Esophagus (tissue), 2 donors: Measurements from ENCODE around the gene HAUS3. TPM values are rescaled to one million over a fixed set of nuclear protein-coding genes. Genes with fewer than 3 reads are reported as not detected.
A peak's percentile ranks its signal among the peaks of the same experiment; 100 is the strongest.

Experiments
- H3K27ac ChIP-seq, 2 donors: one replicate each; pipeline ENCODE4 v1.5.1; 2013; ENCODE audit warnings: low read depth in 2 of 2, mild to moderate bottlenecking in 2 of 2, inconsistent platforms in 1 of 2, low read length in 1 of 2, moderate library complexity in 1 of 2
- H3K27me3 ChIP-seq, 2 donors: one replicate each; pipeline ENCODE4 v1.6.1; 2013; ENCODE audit warnings: low read length in 2 of 2, control low read depth in 1 of 2, mild to moderate bottlenecking in 1 of 2; ENCODE audit not compliant: insufficient read depth in 2 of 2, control insufficient read depth in 1 of 2
- H3K36me3 ChIP-seq, 2 donors: one replicate each; pipeline ENCODE4 v1.6.1; 2013; ENCODE audit warnings: low read length in 1 of 2; ENCODE audit not compliant: control insufficient read depth in 2 of 2, insufficient read depth in 2 of 2
- H3K4me1 ChIP-seq, 2 donors: one replicate each; pipeline ENCODE4 v1.6.1; 2013; ENCODE audit warnings: low read length in 1 of 2; ENCODE audit not compliant: control insufficient read depth in 2 of 2, insufficient read depth in 2 of 2
- H3K4me3 ChIP-seq, 2 donors: one replicate each; pipeline ENCODE4 v1.5.1; 2013; ENCODE audit warnings: low read length in 2 of 2, mild to moderate bottlenecking in 2 of 2, low read depth in 1 of 2, moderate library complexity in 1 of 2
- H3K9me3 ChIP-seq, 2 donors: one replicate each; pipeline ENCODE4 v1.6.1; 2013; ENCODE audit warnings: mild to moderate bottlenecking in 2 of 2, low read depth in 1 of 2, low read length in 1 of 2, moderate library complexity in 1 of 2; ENCODE audit not compliant: control insufficient read depth in 2 of 2, insufficient read depth in 1 of 2
- WGBS, 2 donors: extraction: QIAGEN DNeasy Blood & Tissue Kit; methylation state at CpG; one replicate each; pipeline ENCODE4 v1.1.7; 2013; 5-methylcytosine and 5-hydroxymethylcytosine counted together
- polyA plus RNA-seq, 2 donors: library from polyadenylated mRNA; stranded (reverse); fragments of 200-250 nt; gene quantifications; one replicate each; pipeline ENCODE4 v1.2.3, GENCODE V29; 2013
- donor health status: healthy with polysubstance abuse.
- donor health status: Bipolar disorder and iron deficiency.

Gene HAUS3
- polyA plus RNA-seq, 2 donors, result 5.0 to 8.1 TPM

DNA sequence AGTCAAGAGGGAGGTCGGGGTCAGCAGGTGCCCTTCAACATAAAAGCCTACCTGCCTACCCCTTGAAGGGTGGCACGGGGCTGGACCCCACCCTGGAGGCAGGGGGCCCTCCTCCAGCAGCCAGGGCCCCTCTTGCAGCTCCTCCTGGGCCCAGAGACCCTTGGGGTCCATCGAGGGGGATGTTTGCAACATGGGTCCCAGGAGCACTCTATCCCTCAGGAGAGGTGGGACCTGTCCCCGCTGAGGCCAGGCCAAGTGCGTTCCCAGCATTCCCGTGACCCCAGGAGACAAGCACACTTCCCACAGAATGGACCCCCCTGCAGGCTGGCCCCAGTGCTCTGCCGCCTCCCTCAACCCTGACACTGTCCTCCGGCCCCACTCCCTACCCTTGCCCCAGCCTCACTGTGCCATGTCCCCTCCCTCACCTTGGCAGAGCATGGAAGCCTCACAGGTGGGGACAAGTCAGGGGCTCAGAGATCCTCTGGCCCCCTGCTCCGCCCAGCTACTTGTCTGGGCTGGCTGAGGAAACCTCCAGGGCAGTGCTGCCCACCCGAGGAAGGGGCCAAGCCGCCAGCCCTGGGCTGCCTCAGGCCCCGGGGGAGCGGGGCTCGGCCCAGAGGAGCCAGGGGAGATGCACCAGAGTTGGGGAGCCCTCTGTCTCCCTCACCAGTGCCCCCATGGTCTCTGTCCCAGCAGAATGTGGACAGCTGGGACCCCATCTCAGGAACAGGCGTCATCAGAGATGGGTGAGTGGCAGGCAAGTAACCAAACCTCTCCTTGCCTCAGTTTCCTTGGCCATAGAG lies 17.8 kb upstream of the HAUS3 start:
- Histone ChIP-seq H3K27ac (peak overlapping the region; percentile 18 to 88), H3K4me1 (peaks cover 24 to 37% of the 10 kb centered on the region in 2 donors), H3K9me3 (no peaks in the 10 kb centered on the region)

DNA sequence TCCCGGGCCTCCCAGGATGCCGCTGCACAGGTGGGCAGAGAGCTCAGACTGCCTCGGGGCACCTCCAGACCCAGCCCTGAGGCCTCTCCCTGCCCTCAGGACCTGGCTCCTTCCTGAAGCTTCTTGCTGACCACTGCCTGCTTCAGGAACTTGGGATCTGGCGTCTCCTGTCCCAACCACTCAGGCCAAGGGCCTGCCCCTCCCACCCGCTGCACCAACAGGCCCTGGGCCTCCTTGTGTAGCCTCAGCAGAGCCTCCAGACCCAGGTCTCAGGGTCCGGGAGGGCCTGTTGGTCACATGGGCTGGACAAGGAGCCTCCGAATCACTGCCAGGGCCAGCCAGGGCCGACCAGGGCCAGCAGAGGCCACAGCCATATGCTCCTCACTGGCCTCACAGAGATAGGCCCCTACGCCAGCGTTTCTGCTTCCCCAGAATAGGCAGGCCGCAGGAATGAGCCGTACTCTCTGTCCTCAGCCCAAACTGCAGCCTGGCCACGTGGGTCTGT lies 17.2 kb upstream of the HAUS3 start:
- Histone ChIP-seq H3K36me3 (peaks cover 0 to 22% of the 10 kb centered on the region in 2 donors), H3K9me3 (no peaks in the 10 kb centered on the region), H3K27me3 (no peaks in the 10 kb centered on the region), H3K4me3 (no peak overlapping the region), H3K27ac (peak overlapping the region in 1 of 2 donors; percentile 36), H3K4me1 (peaks cover 24 to 37% of the 10 kb centered on the region in 2 donors)
- 70% methylated on average over 10 to 13 of the region's 13 CpGs for WGBS, 2 donors

More for the DNA sequence above, 17.8 kb upstream of the HAUS3 start:
- H3K27me3 ChIP-seq, result no peaks in the 10 kb centered on the region
- H3K36me3 ChIP-seq, result peaks cover 0 to 18% of the 10 kb centered on the region in 2 donors
- H3K4me3 ChIP-seq, result peak overlapping the region in 1 of 2 donors; percentile 80
- 71 to 72% methylated on average over 15 of the region's 15 CpGs for WGBS, 2 donors

DNA sequence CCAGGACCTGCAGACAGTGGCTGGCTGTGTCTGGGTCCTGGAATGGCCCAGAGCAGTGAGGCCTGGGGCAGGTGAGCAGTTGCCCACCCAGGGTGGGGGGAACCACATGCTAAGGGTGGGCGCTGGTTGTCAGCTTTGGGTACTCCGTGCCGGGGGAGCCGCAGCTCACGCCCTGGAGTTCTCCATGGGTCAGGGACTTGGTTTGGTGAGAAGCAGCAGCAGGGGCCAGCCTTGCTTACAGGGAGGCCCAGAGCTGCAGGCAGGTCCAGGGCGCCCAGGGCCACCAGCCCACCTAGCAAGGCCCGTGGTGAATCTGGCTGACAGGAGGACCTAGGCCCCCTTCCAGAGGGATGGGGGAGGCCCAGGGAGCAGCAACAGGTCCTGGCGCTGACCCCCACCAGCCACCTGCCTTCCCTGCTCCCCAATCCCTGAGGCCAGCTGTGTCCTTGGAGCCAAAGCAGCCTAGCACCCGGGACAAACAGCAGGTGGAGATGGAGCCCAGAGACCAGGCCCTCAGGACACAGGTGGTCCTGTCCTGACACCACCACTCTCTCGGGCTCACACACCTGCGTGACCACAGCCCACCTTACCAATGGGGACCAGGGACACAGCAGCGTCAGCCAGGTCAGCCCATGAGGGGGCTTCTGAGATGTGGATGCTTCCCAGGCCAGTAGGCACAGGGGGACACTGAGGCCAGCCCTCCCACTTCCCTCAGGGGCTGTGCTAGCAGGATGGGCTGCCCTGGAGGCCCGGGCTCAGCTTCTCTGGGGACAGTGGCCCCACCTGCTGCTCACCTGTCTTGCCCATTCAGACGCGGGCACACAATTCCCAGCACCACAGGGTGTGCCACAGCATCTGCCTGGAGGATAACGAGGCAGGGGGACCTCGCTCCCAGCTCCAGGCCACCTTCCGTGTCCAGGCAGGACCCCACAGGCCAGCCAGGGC lies 16.4 kb upstream of the HAUS3 start:
- H3K4me1 ChIP-seq, result peaks cover 24 to 40% of the 10 kb centered on the region in 2 donors
- no peaks in the 10 kb centered on the region for H3K9me3 ChIP-seq
- H3K27me3 ChIP-seq, result no peaks in the 10 kb centered on the region
- WGBS, 2 donors, result 85 to 86% methylated on average over 17 to 18 of the region's 18 CpGs
- peaks cover 0 to 27% of the 10 kb centered on the region in 2 donors for H3K36me3 ChIP-seq
- no peak overlapping the region for H3K4me3 ChIP-seq
- peak overlapping the region in 1 of 2 donors; percentile 43 for H3K27ac ChIP-seq

DNA sequence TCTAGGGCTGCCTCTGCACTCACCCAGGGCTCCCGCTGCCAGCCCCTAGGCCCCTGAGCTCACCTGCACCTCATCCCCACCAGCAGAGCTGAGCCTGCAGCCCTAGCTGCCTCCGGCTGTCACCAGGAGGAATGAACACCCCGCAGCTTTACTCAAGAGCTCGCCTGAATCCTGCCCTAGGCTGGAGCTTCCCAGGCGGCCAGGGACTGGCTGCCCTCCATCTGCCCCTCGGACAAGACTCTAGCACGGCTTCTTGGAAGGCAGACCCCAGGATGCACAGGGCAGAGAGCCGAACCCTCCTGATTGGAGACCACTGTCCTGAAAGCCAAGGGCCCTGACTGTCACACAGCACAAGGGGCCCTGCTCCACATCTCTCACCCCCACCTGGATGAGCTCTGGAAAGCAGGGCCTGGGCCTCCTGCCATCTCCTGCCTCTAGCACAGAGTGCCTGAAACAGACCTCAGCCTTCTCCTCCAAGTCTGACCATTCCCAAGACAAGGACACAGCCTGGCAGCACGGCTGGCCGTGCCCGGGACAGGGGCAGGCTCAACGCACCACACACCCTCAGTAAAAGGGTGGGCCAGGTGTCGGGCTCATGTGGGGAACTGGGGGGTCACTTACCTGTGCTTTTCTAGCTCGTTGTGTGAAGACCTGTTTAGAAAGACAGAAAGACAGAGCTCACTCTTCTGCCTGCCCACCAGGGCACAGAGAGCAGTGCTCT lies 15.6 kb upstream of the HAUS3 start:
- Histone ChIP-seq H3K27ac (peak overlapping the region; percentile 43 to 69), H3K4me3 (no peak overlapping the region), H3K4me1 (peaks cover 24 to 35% of the 10 kb centered on the region in 2 donors), H3K36me3 (peaks cover 0 to 31% of the 10 kb centered on the region in 2 donors), H3K27me3 (no peaks in the 10 kb centered on the region), H3K9me3 (no peaks in the 10 kb centered on the region)
- 73 to 79% methylated on average over 14 of the region's 14 CpGs for WGBS, 2 donors

DNA sequence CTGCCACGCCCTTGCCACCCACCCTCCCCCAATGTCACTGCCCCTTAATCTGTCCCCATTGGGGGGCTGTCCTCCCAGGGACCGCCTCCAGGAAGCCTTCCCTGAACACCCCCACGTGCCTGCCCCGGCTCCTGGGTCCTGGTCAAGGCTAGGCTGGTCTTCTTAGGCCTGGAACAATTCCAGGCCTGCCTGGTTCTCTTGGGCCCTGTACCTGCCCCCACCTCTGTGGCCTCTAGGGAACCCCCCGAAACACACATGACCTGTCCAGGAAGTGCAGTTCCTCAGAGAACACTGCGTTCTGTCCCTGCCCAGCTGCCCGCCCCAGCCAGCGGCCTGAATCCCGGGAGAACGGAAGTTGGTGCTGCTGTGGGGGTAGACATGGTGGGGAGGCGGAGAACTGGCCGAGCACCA lies 14.9 kb upstream of the HAUS3 start:
- Histone ChIP-seq H3K4me3 (no peak overlapping the region), H3K36me3 (peaks cover 7 to 38% of the 10 kb centered on the region in 2 donors), H3K9me3 (no peaks in the 10 kb centered on the region), H3K4me1 (peaks cover 24 to 35% of the 10 kb centered on the region in 2 donors), H3K27ac (peak overlapping the region; percentile 68 to 74), H3K27me3 (no peaks in the 10 kb centered on the region)
- WGBS, 2 donors, result 62 to 63% methylated on average over 12 of the region's 12 CpGs

DNA sequence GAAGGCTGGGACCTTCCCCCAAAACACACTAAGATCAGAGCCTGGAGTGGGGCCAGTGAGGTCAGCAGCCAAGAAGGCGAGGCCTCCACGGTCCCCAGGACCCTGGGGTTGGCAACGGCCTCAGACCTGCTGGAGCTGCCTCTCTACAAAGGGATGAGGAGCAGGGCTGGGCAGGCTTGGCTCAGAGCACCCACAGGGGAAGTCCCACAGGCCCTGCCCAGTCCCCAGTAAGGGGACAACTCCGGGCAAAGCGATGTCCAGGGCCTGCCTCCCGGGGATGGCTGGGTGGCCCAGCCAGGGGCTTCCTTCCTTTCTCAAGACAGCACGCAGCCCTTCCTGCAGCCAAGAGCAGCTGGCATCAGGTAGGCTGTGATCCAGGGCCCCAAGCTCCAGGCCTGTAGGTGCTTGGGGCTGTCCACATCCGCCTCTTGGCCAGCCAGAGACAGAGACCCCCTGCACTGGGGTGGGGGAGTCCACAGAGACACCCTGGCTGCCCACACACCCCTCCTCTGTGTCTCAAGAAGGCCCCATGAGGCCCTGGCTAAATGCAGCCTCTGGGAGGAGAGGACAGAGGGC lies 14.3 kb upstream of the HAUS3 start:
- Histone ChIP-seq H3K4me3 (no peak overlapping the region), H3K9me3 (no peaks in the 10 kb centered on the region), H3K4me1 (peaks cover 24 to 36% of the 10 kb centered on the region in 2 donors), H3K27ac (peak overlapping the region; percentile 68 to 74), H3K27me3 (no peaks in the 10 kb centered on the region), H3K36me3 (peaks cover 7 to 42% of the 10 kb centered on the region in 2 donors)
- 24 to 47% methylated on average over 7 to 8 of the region's 8 CpGs for WGBS, 2 donors

DNA sequence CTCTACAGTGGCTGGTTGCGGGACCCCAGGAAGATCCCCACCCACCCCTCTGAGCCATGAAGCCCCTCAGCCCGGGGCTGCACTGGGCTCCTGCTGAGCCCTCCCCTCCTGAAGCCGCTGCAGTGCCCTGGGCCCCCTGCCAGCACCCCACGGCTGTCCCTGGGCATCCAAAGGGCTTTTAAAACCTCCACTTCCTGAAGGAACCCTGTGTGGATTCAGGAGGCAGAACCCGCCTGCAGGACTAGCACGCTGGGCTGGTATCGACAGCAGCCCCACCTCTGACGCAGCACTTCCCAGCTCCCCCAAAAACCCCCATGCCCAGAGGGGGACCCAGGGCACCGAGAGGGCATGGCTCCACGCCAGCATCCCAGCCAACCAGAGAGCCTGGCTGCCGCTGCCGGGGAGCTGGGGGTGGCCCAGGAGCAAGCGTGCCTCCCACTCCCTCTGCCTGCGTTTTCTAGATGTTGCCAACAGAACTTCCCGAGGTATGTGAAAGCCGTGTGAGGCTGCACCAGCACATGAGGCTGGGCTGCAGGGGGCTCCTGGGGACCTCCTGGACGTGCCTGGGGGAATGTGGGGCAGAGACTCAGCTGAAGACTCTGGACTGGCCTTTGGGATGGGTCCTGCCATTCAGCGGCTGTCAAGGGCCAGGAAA lies 13.7 kb upstream of the HAUS3 start:
- Histone ChIP-seq H3K4me1 (peaks cover 21 to 35% of the 10 kb centered on the region in 2 donors), H3K4me3 (no peak overlapping the region), H3K9me3 (no peaks in the 10 kb centered on the region), H3K27me3 (no peaks in the 10 kb centered on the region), H3K27ac (peak overlapping the region; percentile 68 to 74), H3K36me3 (peaks cover 7 to 48% of the 10 kb centered on the region in 2 donors)
- WGBS, 2 donors, result 28 to 49% methylated on average over 18 of the region's 18 CpGs

DNA sequence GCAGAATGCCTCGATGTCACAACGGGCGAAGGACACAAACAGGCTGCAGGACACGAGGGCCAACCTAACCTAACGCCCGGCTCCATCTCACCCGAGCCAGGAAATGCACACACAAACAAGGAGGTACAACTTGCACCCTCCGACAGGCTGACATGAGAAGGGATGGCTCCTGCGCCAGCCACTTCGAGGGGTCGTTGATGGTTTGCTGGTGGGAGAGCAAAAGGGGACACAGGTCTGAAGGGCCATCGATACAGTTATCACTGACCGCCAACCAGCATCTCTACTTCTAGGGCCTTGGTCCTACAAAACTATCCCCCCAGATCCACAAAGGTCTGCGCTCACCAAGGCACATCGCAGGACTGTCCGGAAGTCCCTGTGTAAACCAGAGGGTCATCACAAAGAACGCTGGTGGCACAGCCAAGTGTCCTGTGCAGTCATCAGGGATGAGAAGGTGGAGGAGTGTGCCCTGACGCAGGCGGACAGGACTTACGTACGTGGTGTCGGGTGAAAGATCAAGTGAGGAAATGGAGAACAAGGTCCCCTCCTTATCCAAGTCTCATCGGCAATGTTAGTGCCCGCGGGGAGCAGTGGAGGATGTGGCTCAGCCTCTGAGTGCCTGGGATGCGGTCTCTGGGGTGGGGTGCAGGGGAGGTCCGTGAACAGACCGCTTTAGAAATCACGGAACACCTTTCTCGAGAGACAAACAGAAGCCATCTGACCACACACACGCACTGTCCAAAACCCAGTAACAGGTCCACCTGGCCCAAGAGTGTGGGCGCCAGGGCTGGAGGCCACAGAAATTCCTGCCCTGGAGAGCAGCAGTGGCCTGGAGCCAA lies 13.0 kb upstream of the HAUS3 start:
- H3K36me3 ChIP-seq, result peaks cover 7 to 55% of the 10 kb centered on the region in 2 donors
- H3K4me1 ChIP-seq, result peaks cover 16 to 30% of the 10 kb centered on the region in 2 donors

More for the DNA sequence above, 13.0 kb upstream of the HAUS3 start:
- Histone ChIP-seq H3K9me3 (no peaks in the 10 kb centered on the region), H3K4me3 (no peak overlapping the region), H3K27me3 (no peaks in the 10 kb centered on the region), H3K27ac (peak overlapping the region; percentile 68 to 74)
- WGBS, 2 donors, result 80 to 84% methylated on average over 32 of the region's 32 CpGs
